Stomach (tissue), 9 donors: ENCODE measurements around the gene CLUH. TPM values are rescaled to one million over a fixed set of nuclear protein-coding genes. Genes with fewer than 3 reads are reported as not detected.

Experiments used
- DNase-seq, 2 donors: peaks; one replicate each; pipeline versions ENCODE4 v3.0.0 to v3.0.0-alpha.2; 2013 to 2019
- H3K27ac ChIP-seq, 5 donors: fragments of 200-600 bp in 4 of 5; sonication (generic) in 4 of 5; one replicate each; pipeline ENCODE4 v1.5.1; 2013 to 2019; ENCODE audit warnings: mild to moderate bottlenecking in 1 of 5, moderate library complexity in 1 of 5
- H3K27me3 ChIP-seq, 3 donors: fragments of 200-600 bp; sonication (generic); one replicate each; pipeline ENCODE4 v1.5.1; 2017 to 2019; ENCODE audit warnings: mixed run types in 1 of 3
- H3K36me3 ChIP-seq, 4 donors: fragments of 200-600 bp; sonication (generic); 1 replicate in 3 of 4; 2 replicates in 1 of 4; pipeline ENCODE4 v1.5.1; 2016 to 2019
- H3K4me1 ChIP-seq, 4 donors: fragments of 200-600 bp; sonication (generic); one replicate each; pipeline ENCODE4 v1.5.1; 2016 to 2019
- H3K4me3 ChIP-seq, 4 donors: fragments of 200-600 bp; sonication (generic) in 3 of 4; one replicate each; pipeline ENCODE4 v1.5.1; 2016 to 2019; ENCODE audit warnings: mild to moderate bottlenecking in 1 of 4
- H3K9me3 ChIP-seq, 4 donors: fragments of 200-600 bp; sonication (generic); one replicate each; pipeline ENCODE4 v1.5.1; 2016 to 2019
- CTCF ChIP-seq, 7 experiments: fragments of 450-650 bp in 4 of 7; fragments of 200-600 bp in 3 of 7; sonication (generic) in 3 of 7; IDR thresholded peaks; one replicate each; pipeline ENCODE4 v1.5.1; 2016 to 2019; ENCODE audit warnings: antibody characterized with exemption in 7 of 7, control low read depth in 2 of 7, mild to moderate bottlenecking in 1 of 7
- EP300 ChIP-seq: sonication (generic); formaldehyde crosslinking; IDR thresholded peaks from one replicate; pipeline ENCODE4 v1.6.1; 2017; ENCODE audit warnings: antibody characterized with exemption
- POLR2A ChIP-seq, 4 donors: fragments of 450-650 bp; IDR thresholded peaks; one replicate each; pipeline ENCODE4 v1.6.1; 2016; ENCODE audit warnings: antibody characterized with exemption in 4 of 4, control low read depth in 2 of 4, mild to moderate bottlenecking in 1 of 4, moderate library complexity in 1 of 4
- POLR2AphosphoS5 ChIP-seq, 3 donors: sonication (generic); formaldehyde crosslinking; IDR thresholded peaks; one replicate each; pipeline ENCODE4 v1.6.1; 2016; ENCODE audit warnings: antibody characterized with exemption in 3 of 3
- WGBS, 5 donors: extraction: QIAGEN DNeasy Blood & Tissue Kit in 3 of 5; methylation state at CpG; one replicate each; pipeline versions ENCODE4 v1.1.5 to v1.1.7; 2013 to 2018; 5-methylcytosine and 5-hydroxymethylcytosine counted together
- intact Hi-C: fragments of 100-400 bp; cut with DNase I; formaldehyde crosslinking; loops from one replicate; pipeline ENCODE4 v1.15.1; 2023; ENCODE audit warnings: low total_unique reads
- polyA plus RNA-seq, 3 donors: library from polyadenylated mRNA; stranded (reverse); fragments of 200-250 nt; gene quantifications; one replicate each; pipeline ENCODE4 v1.2.3, GENCODE V29; 2013
- total RNA-seq, 5 donors: library from RNA; depleted of rRNA; stranded (reverse); fragments of >200 nt; gene quantifications; one replicate each; pipeline versions ENCODE4 v1.1.0 to v1.2.3, GENCODE V29; 2014 to 2016
- donor health status: healthy with polysubstance abuse.
- donor health status: Bipolar disorder and iron deficiency.
- donor health status: healthy.

CLUH gene
- total and polyA plus RNA-seq, 8 donors = 17.6 to 417 (median 45.6) TPM

GRCh38 chr17:2703606-2704005 lies 8.0 kb downstream of the CLUH start:
- DNase-seq = no peak
- Histone ChIP-seq H3K9me3 (no peaks in the 10 kb centered on the region), H3K4me1 (peaks cover 26 to 39% (median 32%) of the 10 kb centered on the region in 4 donors), H3K27ac (no peak overlapping the region), H3K36me3 (peaks cover 46 to 62% (median 61%) of the 10 kb centered on the region in 4 donors), H3K4me3 (no peak overlapping the region), H3K27me3 (no peaks in the 10 kb centered on the region)
- TF ChIP-seq CTCF (IDR thresholded peaks at IDR 0.05) (no peak), EP300 (no peak), POLR2A (IDR thresholded peaks at IDR 0.05) (no peak), POLR2AphosphoS5 (IDR thresholded peaks at IDR 0.05) (no peak)
- intact Hi-C loops = no loop called here
- 92 to 95% (median 94%) methylated on average over 14 to 16 of the region's 16 CpGs for WGBS, 5 donors

GRCh38 chr17:2703181-2703580 lies 8.4 kb downstream of the CLUH start:
- TF ChIP-seq EP300 (no peak), POLR2A (IDR thresholded peaks at IDR 0.05) (no peak), POLR2AphosphoS5 (IDR thresholded peaks at IDR 0.05) (no peak), CTCF (IDR thresholded peaks at IDR 0.05) (no peak)
- Histone ChIP-seq H3K4me3 (no peak overlapping the region), H3K27me3 (no peaks in the 10 kb centered on the region), H3K27ac (no peak overlapping the region), H3K9me3 (no peaks in the 10 kb centered on the region), H3K36me3 (peaks cover 49 to 66% (median 65%) of the 10 kb centered on the region in 4 donors), H3K4me1 (peaks cover 22 to 34% (median 28%) of the 10 kb centered on the region in 4 donors)
- DNase-seq = no peak
- WGBS, 5 donors = 94 to 96% (median 95%) methylated on average over 16 to 20 of the region's 20 CpGs
- intact Hi-C loops = no loop called here

GRCh38 chr17:2701996-2702741 lies 9.4 kb downstream of the CLUH start:
- Histone ChIP-seq H3K4me1 (peaks cover 12 to 24% (median 18%) of the 10 kb centered on the region in 4 donors), H3K36me3 (peaks cover 60 to 76% (median 75%) of the 10 kb centered on the region in 4 donors), H3K9me3 (no peaks in the 10 kb centered on the region), H3K4me3 (no peak overlapping the region), H3K27ac (peak overlapping the region in 1 of 5 donors; percentile 27), H3K27me3 (no peaks in the 10 kb centered on the region)
- DNase-seq = no peak
- intact Hi-C loops = no loop called here
- 85 to 92% (median 88%) methylated on average over 22 of the region's 22 CpGs for WGBS, 5 donors
- TF ChIP-seq POLR2A (IDR thresholded peaks at IDR 0.05) (no peak), POLR2AphosphoS5 (IDR thresholded peaks at IDR 0.05) (no peak), CTCF (IDR thresholded peaks at IDR 0.05) (no peak)

GRCh38 chr17:2701161-2701995 lies 10.2 kb downstream of the CLUH start:
- 92 to 95% (median 94%) methylated on average over 39 to 41 of the region's 41 CpGs for WGBS, 5 donors
- no peaks in the 10 kb centered on the region for H3K9me3 ChIP-seq
- H3K4me1 ChIP-seq = peaks cover 8 to 16% (median 12%) of the 10 kb centered on the region in 4 donors
- TF ChIP-seq POLR2AphosphoS5 (IDR thresholded peaks at IDR 0.05) = no peak
- TF ChIP-seq CTCF (IDR thresholded peaks at IDR 0.05) = no peak
- TF ChIP-seq POLR2A (IDR thresholded peaks at IDR 0.05) = no peak
- TF ChIP-seq EP300 = no peak
- DNase-seq = no peak
- H3K27ac ChIP-seq = peak overlapping the region in 1 of 5 donors; percentile 27
- H3K4me3 ChIP-seq = no peak overlapping the region
- peaks cover 68 to 84% (median 83%) of the 10 kb centered on the region in 4 donors for H3K36me3 ChIP-seq
- H3K27me3 ChIP-seq = no peaks in the 10 kb centered on the region
- intact Hi-C loops = no loop called here
